Mammary epithelial cell (primary cell): Measurements from ENCODE around the gene FAM241B.

Source experiments
- CTCF ChIP-seq, 2 donors: IDR thresholded peaks in 1 of 2; conservative IDR thresholded peaks in 1 of 2; 2 replicates each; pipeline ENCODE4 v1.5.1; 2011 to 2012; ENCODE audit warnings: inconsistent platforms in 2 of 2, low read length in 2 of 2, mild to moderate bottlenecking in 2 of 2, control low read depth in 1 of 2, low read depth in 1 of 2; ENCODE audit not compliant: insufficient read depth in 1 of 2; ENCODE audit errors: extremely low read depth in 1 of 2
- EZH2 ChIP-seq: IDR thresholded peaks from 2 replicates; pipeline ENCODE4 v1.6.1; 2012; ENCODE audit warnings: low read length, inconsistent platforms, borderline replicate concordance

- TF ChIP-seq CTCF (conservative IDR thresholded peaks at IDR 0.05 in 1 of 2, IDR thresholded peaks at IDR 0.05 in 1 of 2; ENCODE audit: extremely low read depth in 1 of 2, insufficient read depth in 1 of 2, low read depth in 1 of 2, low read length in 2 of 2) (no peak), EZH2 (no peak)
Observed at GRCh38 chr10:69677985-69678654, 48.1 kb downstream of the FAM241B start.
